HG02623 (cell line): ENCODE measurements around the gene PIK3IP1.

Experiments used
- ATAC-seq: cut with Tn5 transposase; IDR thresholded peaks from one replicate; pipeline ENCODE4 v1.9.1; 2021; ENCODE audit warnings: moderate library complexity; ENCODE audit not compliant: unreplicated experiment

PIK3IP1 gene

GRCh38 chr22:31313366-31314147 is 21.3 kb upstream of the PIK3IP1 start:
- ATAC-seq, result no peak

GRCh38 chr22:31308181-31308580 is 15.9 kb upstream of the PIK3IP1 start:
- ATAC-seq, result no peak

- ATAC-seq, result no peak
These were observed 12.9 kb upstream of the PIK3IP1 start for GRCh38 chr22:31305194-31305593.

- no peak for ATAC-seq
These were observed 10.2 kb upstream of the PIK3IP1 start for GRCh38 chr22:31302537-31302936.

GRCh38 chr22:31302006-31302405 is 9.7 kb upstream of the PIK3IP1 start:
- no peak for ATAC-seq

GRCh38 chr22:31300896-31301295 is 8.6 kb upstream of the PIK3IP1 start:
- no peak for ATAC-seq

GRCh38 chr22:31295831-31296657 is 3.8 kb upstream of the PIK3IP1 start:
- no peak for ATAC-seq

GRCh38 chr22:31295360-31295759 is 3.1 kb upstream of the PIK3IP1 start:
- no peak for ATAC-seq

- no peak for ATAC-seq
These were observed 630 bp downstream of the PIK3IP1 start for GRCh38 chr22:31291481-31292235.

GRCh38 chr22:31290494-31291471 is 1.5 kb downstream of the PIK3IP1 start:
- peak; percentile 87 for ATAC-seq

- ATAC-seq, result no peak
These were observed 2.9 kb downstream of the PIK3IP1 start for GRCh38 chr22:31289344-31289743.

- ATAC-seq, result no peak
These were observed 3.6 kb downstream of the PIK3IP1 start for GRCh38 chr22:31288496-31289240.

GRCh38 chr22:31287818-31288495 is 4.3 kb downstream of the PIK3IP1 start:
- no peak for ATAC-seq

- no peak for ATAC-seq
These were observed 5.7 kb downstream of the PIK3IP1 start for GRCh38 chr22:31286360-31287255.

GRCh38 chr22:31284281-31285155 is 7.8 kb downstream of the PIK3IP1 start:
- ATAC-seq, result no peak

- ATAC-seq, result no peak
These were observed 9.4 kb downstream of the PIK3IP1 start for GRCh38 chr22:31282748-31283468.
